ENCODE measurements around the gene COPS8. TPM values are rescaled to one million over a fixed set of nuclear protein-coding genes. Genes with fewer than 3 reads are reported as not detected.

Gene COPS8
- total RNA-seq, 6 donors from 2014 or later: 24.1 to 48.3 (median 38.1) TPM

DNA sequence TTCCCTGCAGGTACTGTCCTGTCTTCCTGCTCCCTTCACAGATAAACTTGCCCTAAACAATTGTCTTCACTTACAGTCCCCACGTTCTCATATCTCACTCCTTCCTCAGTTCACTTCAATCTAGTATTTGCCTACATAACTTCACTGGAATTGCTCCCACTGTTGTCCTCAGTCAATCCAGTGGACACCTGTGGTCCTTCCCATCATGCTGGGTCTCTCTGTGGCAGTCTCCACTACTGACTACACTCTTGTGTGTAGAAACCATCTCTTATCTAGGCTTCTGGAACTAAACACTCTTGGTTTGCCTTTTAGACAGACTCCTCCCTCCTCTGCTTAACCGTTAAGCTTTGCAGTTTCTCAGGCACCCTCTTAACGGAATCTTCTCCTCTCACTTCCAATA lies 58.8 kb downstream of the COPS8 start:
- TF ChIP-seq EP300 (IDR thresholded peaks at IDR 0.05): no peak
- TF ChIP-seq POLR2AphosphoS5 (IDR thresholded peaks at IDR 0.05): no peak
- TF ChIP-seq, protein P1, sequence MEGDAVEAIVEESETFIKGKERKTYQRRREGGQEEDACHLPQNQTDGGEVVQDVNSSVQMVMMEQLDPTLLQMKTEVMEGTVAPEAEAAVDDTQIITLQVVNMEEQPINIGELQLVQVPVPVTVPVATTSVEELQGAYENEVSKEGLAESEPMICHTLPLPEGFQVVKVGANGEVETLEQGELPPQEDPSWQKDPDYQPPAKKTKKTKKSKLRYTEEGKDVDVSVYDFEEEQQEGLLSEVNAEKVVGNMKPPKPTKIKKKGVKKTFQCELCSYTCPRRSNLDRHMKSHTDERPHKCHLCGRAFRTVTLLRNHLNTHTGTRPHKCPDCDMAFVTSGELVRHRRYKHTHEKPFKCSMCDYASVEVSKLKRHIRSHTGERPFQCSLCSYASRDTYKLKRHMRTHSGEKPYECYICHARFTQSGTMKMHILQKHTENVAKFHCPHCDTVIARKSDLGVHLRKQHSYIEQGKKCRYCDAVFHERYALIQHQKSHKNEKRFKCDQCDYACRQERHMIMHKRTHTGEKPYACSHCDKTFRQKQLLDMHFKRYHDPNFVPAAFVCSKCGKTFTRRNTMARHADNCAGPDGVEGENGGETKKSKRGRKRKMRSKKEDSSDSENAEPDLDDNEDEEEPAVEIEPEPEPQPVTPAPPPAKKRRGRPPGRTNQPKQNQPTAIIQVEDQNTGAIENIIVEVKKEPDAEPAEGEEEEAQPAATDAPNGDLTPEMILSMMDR (IDR thresholded peaks at IDR 0.05): no peak
- no peak for TF ChIP-seq POLR2A (IDR thresholded peaks at IDR 0.05)
- peaks cover 0 to 7% (median 0%) of the 10 kb centered on the region in 4 donors for H3K4me1 ChIP-seq
- peaks cover 13 to 22% (median 18%) of the 10 kb centered on the region in 4 donors for H3K9me3 ChIP-seq
- ATAC-seq (ENCODE audit: low FRiP score in 2 of 2) (no peak), DNase-seq (no peak)
- 75 to 79% methylated on average over 3 of the region's 3 CpGs for WGBS, 2 donors
- no peak overlapping the region for H3K4me3 ChIP-seq
- H3K36me3 ChIP-seq: no peaks in the 10 kb centered on the region
- no peak overlapping the region for H3K27ac ChIP-seq
- H3K27me3 ChIP-seq: no peaks in the 10 kb centered on the region

DNA sequence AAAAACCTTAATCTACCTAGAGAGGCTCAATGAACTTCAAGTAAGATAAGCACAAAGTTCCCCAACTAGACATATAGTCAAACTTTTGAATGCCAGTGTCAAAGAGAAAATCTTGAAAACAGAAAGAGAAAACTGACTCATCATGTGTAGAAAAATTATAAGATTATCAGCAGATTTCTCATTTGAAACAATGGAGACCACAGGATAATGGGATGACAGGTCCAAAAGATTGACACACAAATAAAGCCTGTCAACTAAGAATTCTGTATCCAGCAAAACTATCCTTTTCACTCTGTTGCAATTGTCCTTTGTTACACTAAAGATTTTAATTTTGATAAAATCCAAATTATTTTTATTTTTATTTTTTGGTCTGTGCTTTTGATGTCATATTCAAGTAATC lies 61.6 kb downstream of the COPS8 start:
- TF ChIP-seq POLR2A (IDR thresholded peaks at IDR 0.05): no peak
- no peak for TF ChIP-seq POLR2AphosphoS5 (IDR thresholded peaks at IDR 0.05)
- no peak for TF ChIP-seq EP300 (IDR thresholded peaks at IDR 0.05)
- TF ChIP-seq, protein P1 (IDR thresholded peaks at IDR 0.05): no peak
- Histone ChIP-seq H3K36me3 (no peaks in the 10 kb centered on the region), H3K4me3 (no peak overlapping the region), H3K27ac (no peak overlapping the region), H3K4me1 (peaks cover 0 to 10% (median 0%) of the 10 kb centered on the region in 4 donors), H3K9me3 (peaks cover 13 to 22% (median 18%) of the 10 kb centered on the region in 4 donors), H3K27me3 (no peaks in the 10 kb centered on the region)
- DNase-seq: no peak
- ATAC-seq (ENCODE audit: low FRiP score in 2 of 2): no peak

DNA sequence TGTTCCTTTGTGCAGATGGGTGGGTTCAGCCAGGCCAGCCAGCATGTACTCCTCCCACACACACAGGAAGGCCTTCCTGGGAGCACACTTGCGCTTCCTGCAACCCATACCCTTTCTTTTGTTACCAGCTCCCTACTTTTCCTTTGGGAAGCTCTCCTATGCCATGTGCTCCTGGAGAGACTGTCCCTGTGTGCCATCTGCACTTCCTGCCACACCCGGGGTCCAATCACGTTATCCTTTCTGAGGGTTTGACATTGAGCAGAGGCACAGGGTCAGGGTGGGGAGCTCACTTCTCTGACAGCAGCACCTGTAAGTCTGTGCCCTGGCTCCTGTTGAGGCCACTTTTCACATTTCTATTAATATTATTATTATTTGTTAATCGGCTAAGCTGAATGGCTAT lies 62.9 kb downstream of the COPS8 start:
- TF ChIP-seq, protein P1 (IDR thresholded peaks at IDR 0.05): no peak
- TF ChIP-seq POLR2AphosphoS5 (IDR thresholded peaks at IDR 0.05): no peak
- TF ChIP-seq EP300 (IDR thresholded peaks at IDR 0.05): no peak
- no peak for TF ChIP-seq POLR2A (IDR thresholded peaks at IDR 0.05)
- DNase-seq (no peak), ATAC-seq (ENCODE audit: low FRiP score in 2 of 2) (no peak)
- Histone ChIP-seq H3K9me3 (peaks cover 13 to 22% (median 18%) of the 10 kb centered on the region in 4 donors), H3K27me3 (no peaks in the 10 kb centered on the region), H3K27ac (peak overlapping the region in 2 of 4 donors; percentile 4 to 7), H3K4me1 (peaks cover 0 to 10% (median 0%) of the 10 kb centered on the region in 4 donors), H3K4me3 (no peak overlapping the region), H3K36me3 (no peaks in the 10 kb centered on the region)
- 83 to 84% methylated on average over 4 of the region's 4 CpGs for WGBS, 2 donors

DNA sequence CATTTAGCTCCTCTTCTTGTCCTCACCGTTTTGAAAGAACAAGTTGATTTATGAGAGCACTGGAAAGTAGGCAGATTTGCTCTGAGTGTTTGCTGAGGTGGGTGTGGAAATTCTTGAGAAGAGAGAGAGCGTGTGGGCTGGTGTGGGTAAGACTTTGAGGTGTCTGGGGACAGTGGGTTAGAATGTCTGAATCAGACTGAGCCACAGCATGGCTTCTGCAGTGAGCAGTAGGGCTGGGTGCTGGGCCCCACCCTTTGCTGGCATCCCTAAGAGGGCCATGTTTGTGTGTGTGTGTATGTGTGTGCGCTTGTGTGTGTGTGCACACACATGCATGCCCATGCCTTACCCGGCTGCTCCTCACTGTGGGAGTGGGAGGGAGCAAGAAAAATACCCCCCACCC lies 63.7 kb downstream of the COPS8 start:
- 50 to 56% methylated on average over 3 to 4 of the region's 4 CpGs for WGBS, 2 donors
- TF ChIP-seq, protein P1 (IDR thresholded peaks at IDR 0.05): no peak
- TF ChIP-seq EP300 (IDR thresholded peaks at IDR 0.05): no peak
- TF ChIP-seq POLR2AphosphoS5 (IDR thresholded peaks at IDR 0.05): no peak
- TF ChIP-seq POLR2A (IDR thresholded peaks at IDR 0.05): no peak
- H3K9me3 ChIP-seq: peaks cover 13 to 22% (median 18%) of the 10 kb centered on the region in 4 donors
- ATAC-seq (ENCODE audit: low FRiP score in 2 of 2) (peak; percentile 72 to 90), DNase-seq (peak in 1 of 2 donors; percentile 53)
- H3K4me1 ChIP-seq: peaks cover 0 to 10% (median 0%) of the 10 kb centered on the region in 4 donors
- no peak overlapping the region for H3K4me3 ChIP-seq
- peak overlapping the region in 2 of 4 donors; percentile 7 to 17 for H3K27ac ChIP-seq
- H3K36me3 ChIP-seq: no peaks in the 10 kb centered on the region
- no peaks in the 10 kb centered on the region for H3K27me3 ChIP-seq

Measured in upper lobe of left lung (tissue), 6 donors.